Neural progenitor cell (in vitro differentiated cells): ENCODE measurements around the gene ZNF616.

Experiments used
- CTCF ChIP-seq: fragments of 200-600 bp; sonication (generic); IDR thresholded peaks from 2 replicates; pipeline ENCODE4 v1.5.1; 2017; ENCODE audit warnings: antibody characterized with exemption, mild to moderate bottlenecking
- EZH2 ChIP-seq: fragments of 200-600 bp; sonication (generic); IDR thresholded peaks from 2 replicates; pipeline ENCODE4 v1.6.1; 2017; ENCODE audit warnings: antibody characterized with exemption, mild to moderate bottlenecking, moderate library complexity
- EZH2phosphoT487 ChIP-seq: fragments of 200-600 bp; sonication (generic); IDR thresholded peaks from 2 replicates; pipeline ENCODE4 v1.6.1; 2017; ENCODE audit warnings: antibody characterized with exemption

- TF ChIP-seq CTCF (no peak), EZH2phosphoT487 (no peak), EZH2 (no peak)
Observed at GRCh38 chr19:52065399-52065798, 74.3 kb downstream of the ZNF616 start.
